ENCODE data around the gene JARID2. TPM values are rescaled to one million over a fixed set of nuclear protein-coding genes. Genes with fewer than 3 reads are reported as not detected.

JARID2 gene
- polyA plus RNA-seq, 1 of the 3 experiments (the other 2 are of a cell fraction): 3.4 TPM

DNA sequence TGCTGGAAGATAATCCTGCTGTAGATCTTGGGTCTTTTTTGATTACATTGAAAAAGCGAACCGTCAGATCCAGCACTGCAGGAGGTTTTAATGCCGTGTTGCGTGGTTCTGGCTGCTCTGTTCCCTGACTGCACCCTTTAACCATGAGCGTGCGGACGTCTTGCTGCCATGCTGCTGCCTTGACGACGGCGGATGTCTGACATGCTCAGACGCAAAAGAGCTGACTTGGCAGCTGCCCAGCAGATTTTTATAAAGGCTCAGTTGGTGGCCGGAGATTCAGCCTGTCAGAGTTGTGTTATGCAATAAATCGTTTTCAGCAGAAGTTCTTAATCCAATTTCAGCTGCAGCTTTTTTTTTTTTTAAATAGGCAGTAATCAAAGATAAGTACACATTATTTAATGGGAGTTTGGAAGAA is 119.4 kb downstream of the JARID2 start (continued):
- TF ChIP-seq, protein P1, sequence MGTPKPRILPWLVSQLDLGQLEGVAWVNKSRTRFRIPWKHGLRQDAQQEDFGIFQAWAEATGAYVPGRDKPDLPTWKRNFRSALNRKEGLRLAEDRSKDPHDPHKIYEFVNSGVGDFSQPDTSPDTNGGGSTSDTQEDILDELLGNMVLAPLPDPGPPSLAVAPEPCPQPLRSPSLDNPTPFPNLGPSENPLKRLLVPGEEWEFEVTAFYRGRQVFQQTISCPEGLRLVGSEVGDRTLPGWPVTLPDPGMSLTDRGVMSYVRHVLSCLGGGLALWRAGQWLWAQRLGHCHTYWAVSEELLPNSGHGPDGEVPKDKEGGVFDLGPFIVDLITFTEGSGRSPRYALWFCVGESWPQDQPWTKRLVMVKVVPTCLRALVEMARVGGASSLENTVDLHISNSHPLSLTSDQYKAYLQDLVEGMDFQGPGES (IDR thresholded peaks at IDR 0.05; ENCODE audit: low read depth, low read length): no peak
- TF ChIP-seq GATA2 (CRISPR knock-in tag; IDR thresholded peaks at IDR 0.05): peak; percentile 20; the same call in 1 of the 2 replicates
- no peak for TF ChIP-seq MEF2A (IDR thresholded peaks at IDR 0.05; ENCODE audit: borderline replicate concordance, low read depth)
- no peak for TF ChIP-seq RFX5 (IDR thresholded peaks at IDR 0.05; ENCODE audit: low read length)
- no peak for TF ChIP-seq CTCF (IDR thresholded peaks at IDR 0.05)
- no peak for TF ChIP-seq CHD2 (IDR thresholded peaks at IDR 0.05; ENCODE audit: low read length, partially characterized antibody)

GRCh38 chr6:15366003-15366535 is 120.2 kb downstream of the JARID2 start:
- H3K4me1 ChIP-seq (ENCODE audit: control insufficient read depth in 1 of 2, insufficient read depth in 2 of 2, low read depth in 1 of 2, low read length in 1 of 2): peaks cover 27 to 48% of the 10 kb centered on the region in 2 experiments
- CTCF ChIA-PET: no interaction called here
- H3K9me2 ChIP-seq: no peaks in the 10 kb centered on the region
- peaks cover 13% of the 10 kb centered on the region for H4K20me1 ChIP-seq (ENCODE audit: insufficient read depth)
- POLR2A ChIA-PET: no interaction called here
- H3K4me2 ChIP-seq: peak overlapping the region; percentile 52
- H3K36me3 ChIP-seq (replicated peaks in 1 of 2; ENCODE audit: control insufficient read depth in 1 of 2, insufficient read depth in 2 of 2, low read length in 1 of 2): no peaks in the 10 kb centered on the region
- no peak for DNase-seq
- peaks cover 8% of the 10 kb centered on the region for H3F3A ChIP-seq (replicated peaks; ENCODE audit: insufficient read depth)
- no peak overlapping the region; a peak in 2 of 4 replicates for H3K27ac ChIP-seq (ENCODE audit: low read depth in 2 of 2, low read length in 1 of 2)
- H3K27me3 ChIP-seq (ENCODE audit: insufficient read depth): no peaks in the 10 kb centered on the region
- H3K9me3 ChIP-seq: no peaks in the 10 kb centered on the region
- no peak overlapping the region for H3K9ac ChIP-seq
- H2AFZ ChIP-seq (ENCODE audit: low read depth): no peak overlapping the region
- TF ChIP-seq NFIC (IDR thresholded peaks at IDR 0.05; ENCODE audit: borderline replicate concordance) (no peak), FOXM1 (IDR thresholded peaks at IDR 0.05; ENCODE audit: low read depth) (no peak), MEF2A (IDR thresholded peaks at IDR 0.05; ENCODE audit: borderline replicate concordance, low read depth) (no peak), RCOR1 (IDR thresholded peaks at IDR 0.05; ENCODE audit: low read length) (no peak), ZBTB33 (IDR thresholded peaks at IDR 0.05; ENCODE audit: borderline replicate concordance, low read depth) (no peak), RFX5 (IDR thresholded peaks at IDR 0.05; ENCODE audit: low read length) (no peak), CHD2 (IDR thresholded peaks at IDR 0.05; ENCODE audit: low read length, partially characterized antibody) (no peak), EP300 (IDR thresholded peaks at IDR 0.05; ENCODE audit: borderline replicate concordance in 1 of 2, low read depth in 1 of 2, low read length in 1 of 2) (no peak), NRF1 (IDR thresholded peaks at IDR 0.05; ENCODE audit: low read depth, low read length) (no peak), GATA2 (CRISPR knock-in tag; IDR thresholded peaks at IDR 0.05) (no peak), RAD21 (IDR thresholded peaks at IDR 0.05; ENCODE audit: low read length) (no peak), SIN3A (IDR thresholded peaks at IDR 0.05; ENCODE audit: borderline replicate concordance, low read depth, low read length) (no peak), RXRA (IDR thresholded peaks at IDR 0.05; ENCODE audit: borderline replicate concordance, low read depth) (no peak), POLR2AphosphoS5 (IDR thresholded peaks at IDR 0.05; ENCODE audit: low read depth, low read length) (no peak), TEAD4 (IDR thresholded peaks at IDR 0.05; ENCODE audit: borderline replicate concordance, insufficient read depth) (no peak)
- WGBS (ENCODE audit: low lambda C conversion rate): 55% methylated on average over 6 of the region's 6 CpGs
- no peak overlapping the region for H3K4me3 ChIP-seq (ENCODE audit: low read depth in 2 of 2, low read length in 1 of 2)
- H3K79me2 ChIP-seq (ENCODE audit: insufficient read depth): peaks cover 21% of the 10 kb centered on the region

Data from SK-N-SH (cell line).